Myocyte (in vitro differentiated cells): ENCODE data around the gene DCANP1. TPM values are rescaled to one million over a fixed set of nuclear protein-coding genes. Genes with fewer than 3 reads are reported as not detected.
A peak's percentile ranks its signal among the peaks of the same experiment; 100 is the strongest.
"Not testable (repeated sequence)": the region's sequence is repeated elsewhere in the genome, so short reads cannot be mapped to it uniquely, and the experiment has no call there.

ENCODE experiments used
- DNase-seq: peaks from one replicate; pipeline ENCODE4 v3.0.0-alpha.2; 2012; ENCODE audit warnings: low read depth
- polyA plus RNA-seq: library from polyadenylated mRNA; unstranded; fragments of >200 nt; gene quantifications from one replicate; pipeline ENCODE4 v1.2.1, GENCODE V29; 2012; ENCODE audit warnings: missing spikeins
- total RNA-seq: library from RNA; depleted of rRNA; stranded (reverse); fragments of >200 nt; gene quantifications from 2 replicates; pipeline ENCODE4 v1.2.3, GENCODE V29; 2014

The DCANP1 gene
- not detected in 2 replicates for total RNA-seq
- polyA plus RNA-seq = not detected

DNA sequence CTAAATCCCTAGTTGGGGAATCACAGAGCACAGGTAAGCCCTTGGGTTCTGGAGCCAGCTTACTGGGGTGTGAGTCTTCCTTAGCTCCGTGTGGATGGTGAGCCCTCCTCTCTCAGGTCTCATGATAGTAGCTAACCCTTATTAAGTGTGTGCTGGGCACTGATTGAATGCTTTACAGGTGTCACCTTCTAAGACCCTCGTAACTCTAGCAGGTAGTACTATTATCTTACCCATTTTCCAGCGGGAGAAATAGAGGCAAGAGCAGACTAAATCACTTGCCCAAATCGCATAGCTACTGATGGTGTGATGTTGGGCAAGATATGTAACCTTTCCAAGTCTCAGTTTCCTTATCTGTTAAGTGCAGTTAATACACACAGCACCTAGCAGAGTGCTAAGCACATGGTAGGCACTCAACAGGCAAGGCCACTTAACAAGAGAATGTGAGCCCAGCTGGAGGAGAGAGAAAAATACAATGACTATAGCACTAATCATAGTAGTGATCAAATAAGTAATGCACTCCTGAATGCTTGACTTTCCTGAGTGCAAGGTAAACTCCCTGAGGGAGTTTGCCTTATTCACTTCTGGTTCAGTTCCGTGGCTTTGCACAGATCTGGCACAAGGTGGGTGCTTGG, at the start of gene DCANP1:
TSS of gene DCANP1 (minus strand) at position 51 of the 632 bp plus-strand sequence. CDS start 240 bp downstream, outside the sequence.
- no peak for DNase-seq

- DNase-seq = not testable (repeated sequence)
Measured at GRCh38 chr5:135495531-135495930, 48.4 kb upstream of the DCANP1 start.

GRCh38 chr5:135494196-135494595, 47.0 kb upstream of the DCANP1 start:
- no peak for DNase-seq

DNA sequence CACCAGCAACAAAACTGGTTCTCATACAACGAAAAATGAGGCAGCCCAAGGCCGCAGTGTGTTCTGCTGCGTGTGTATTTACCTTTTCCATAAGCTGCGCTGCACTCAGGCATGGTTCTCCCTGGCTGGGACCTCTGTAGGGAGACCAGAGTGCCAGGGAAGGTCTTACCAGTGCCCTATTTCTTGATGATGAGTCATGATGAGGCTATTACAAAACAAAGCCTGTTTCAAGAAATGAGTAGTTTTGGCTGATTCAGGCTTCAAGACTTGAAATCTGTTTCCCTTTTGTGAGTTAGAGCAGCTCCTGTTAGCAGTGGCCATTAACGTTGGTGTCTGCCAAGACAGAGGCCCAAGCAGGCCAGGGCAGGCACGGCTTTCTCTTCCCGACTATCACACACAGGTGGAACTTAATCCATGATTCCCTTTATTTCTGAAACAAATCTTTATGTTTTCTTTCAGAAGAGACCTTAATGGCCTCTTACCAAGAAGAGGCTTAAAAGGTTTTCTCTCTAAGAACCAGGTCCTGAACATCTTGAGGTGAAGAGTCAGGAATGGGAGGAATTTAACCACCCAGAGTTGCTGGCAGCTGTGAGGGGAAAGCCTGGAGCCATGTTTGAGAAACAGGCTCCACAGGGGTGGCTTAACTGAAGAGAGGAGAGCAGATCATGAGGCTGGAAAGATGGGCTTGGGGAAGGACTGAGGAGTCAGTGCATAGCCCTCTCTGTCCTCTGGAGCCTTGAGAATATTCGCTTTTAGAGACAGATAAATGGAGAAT, 46.4 kb upstream of the DCANP1 start:
- peak; percentile 57 for DNase-seq

DNA sequence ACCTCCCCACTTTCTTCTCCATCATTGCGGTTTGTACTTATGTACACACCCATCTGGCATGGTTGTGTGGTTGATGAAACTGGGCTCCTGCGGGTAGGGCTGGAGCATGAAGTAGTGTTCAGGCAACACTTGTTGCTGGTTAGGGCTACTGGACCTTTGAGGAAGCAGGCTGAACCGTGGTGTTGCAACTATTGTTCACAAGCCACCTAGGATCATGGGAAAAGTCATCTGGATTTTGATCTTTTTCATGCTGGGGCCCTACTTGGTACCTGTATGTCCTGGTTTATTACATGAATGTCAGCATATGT, 45.1 kb upstream of the DCANP1 start:
- DNase-seq = no peak

- DNase-seq = no peak
Measured at GRCh38 chr5:135491552-135492318, 44.6 kb upstream of the DCANP1 start.

DNA sequence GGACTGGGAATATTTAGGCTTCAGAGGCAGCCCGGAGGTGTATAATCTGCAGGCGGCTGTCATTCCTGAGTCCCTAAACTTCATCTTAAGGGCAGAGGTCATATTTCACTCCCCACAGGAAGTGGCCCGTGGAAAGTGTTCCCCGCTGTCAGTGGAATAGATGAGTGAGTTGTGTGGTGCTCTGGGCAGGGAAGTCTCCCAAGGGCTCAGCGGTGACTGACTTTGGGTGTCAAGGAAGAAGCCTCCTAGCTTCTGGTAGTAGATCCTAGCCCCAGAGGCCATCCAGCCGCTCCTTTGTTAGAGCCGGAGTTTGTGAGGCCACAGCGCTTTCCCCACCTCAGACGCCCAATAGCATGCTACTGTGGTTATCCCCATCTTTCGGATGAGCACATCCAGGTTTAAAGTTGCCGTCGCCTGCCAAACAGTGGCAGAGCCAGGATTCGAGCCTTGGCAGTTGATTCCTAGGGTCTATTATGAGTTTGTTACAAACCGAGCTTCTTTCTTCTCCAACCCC, 43.9 kb upstream of the DCANP1 start:
- DNase-seq = no peak

DNA sequence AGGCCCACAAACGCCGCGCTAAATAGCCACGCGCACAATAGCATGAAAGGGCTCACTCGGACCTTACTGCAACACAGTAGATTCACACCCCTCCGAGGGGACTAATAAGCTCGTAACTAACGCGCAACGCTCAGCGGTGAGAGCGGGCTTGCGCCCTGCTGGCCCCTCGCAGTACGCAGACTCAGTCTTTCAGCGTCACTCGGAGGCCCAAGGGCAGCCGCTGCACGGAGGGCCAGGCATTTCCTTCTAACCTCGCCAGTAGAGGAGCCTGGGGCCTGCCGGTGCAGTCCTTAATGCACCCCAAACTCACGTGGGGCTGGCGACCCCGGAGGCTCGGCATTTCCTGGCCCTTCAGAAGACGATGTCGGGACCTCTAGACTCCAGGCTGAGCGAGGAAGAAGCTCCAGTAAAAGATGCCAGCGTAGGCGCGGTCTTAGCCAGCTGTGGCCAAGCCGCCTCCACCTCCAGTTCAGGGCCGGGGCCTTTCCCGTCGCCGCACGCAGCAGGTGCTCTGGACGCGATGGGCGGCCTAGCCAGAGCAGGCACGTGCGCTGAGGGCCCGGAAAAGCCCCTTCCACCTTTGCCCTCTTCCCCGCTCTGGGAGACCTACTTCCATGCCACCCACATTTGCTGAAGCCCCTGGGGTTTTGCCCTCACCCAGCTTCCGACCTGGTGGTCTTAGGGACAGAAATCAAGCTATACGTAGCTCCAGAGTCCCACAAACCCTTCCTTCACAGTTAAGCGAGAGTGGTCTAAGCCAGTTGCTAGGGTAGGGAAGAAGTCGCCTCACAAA, 43.3 kb upstream of the DCANP1 start:
- no peak for DNase-seq

- DNase-seq = no peak
Measured at GRCh38 chr5:135489466-135490244, 42.5 kb upstream of the DCANP1 start.

DNA sequence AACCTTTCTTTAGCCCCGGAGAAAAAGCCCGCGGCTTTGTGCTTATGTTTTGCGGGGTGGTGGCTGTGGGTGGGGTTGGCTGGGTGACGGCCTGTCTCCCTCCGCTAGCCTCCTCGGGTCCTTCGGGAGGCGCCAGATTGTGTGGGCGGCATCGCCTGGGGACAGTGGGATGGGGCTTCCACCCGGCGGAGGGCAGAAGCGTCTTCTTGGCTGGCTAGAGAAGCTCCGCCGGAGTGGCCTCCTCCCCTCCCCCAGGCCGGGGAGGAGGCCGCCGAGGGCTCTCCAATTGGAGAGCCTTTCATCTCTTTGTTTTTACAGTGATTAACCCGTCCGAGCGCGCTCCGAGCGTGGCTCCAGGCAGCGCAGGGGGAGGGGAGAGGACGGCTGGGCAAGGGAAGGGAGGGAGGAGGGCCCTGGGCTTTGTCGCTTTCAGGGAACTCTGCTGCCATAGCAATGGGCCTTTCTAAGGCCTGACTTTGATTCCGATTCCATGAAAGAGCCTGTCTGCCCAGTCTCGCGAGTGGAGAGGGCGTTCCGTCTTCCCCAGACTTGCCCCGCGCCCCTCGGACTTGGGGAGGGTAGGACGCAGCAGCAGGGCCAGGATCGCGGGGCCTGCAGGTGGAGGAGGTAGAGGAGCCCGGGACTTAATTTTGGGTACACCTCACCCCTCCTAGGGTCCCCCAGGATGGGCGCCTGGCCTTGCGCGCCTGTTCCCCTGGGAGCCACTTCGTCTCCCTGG, 41.7 kb upstream of the DCANP1 start:
- peak; percentile 63 for DNase-seq

GRCh38 chr5:135487839-135488514, 40.8 kb upstream of the DCANP1 start:
- no peak for DNase-seq

GRCh38 chr5:135487037-135487395, 39.9 kb upstream of the DCANP1 start:
- no peak for DNase-seq

DNA sequence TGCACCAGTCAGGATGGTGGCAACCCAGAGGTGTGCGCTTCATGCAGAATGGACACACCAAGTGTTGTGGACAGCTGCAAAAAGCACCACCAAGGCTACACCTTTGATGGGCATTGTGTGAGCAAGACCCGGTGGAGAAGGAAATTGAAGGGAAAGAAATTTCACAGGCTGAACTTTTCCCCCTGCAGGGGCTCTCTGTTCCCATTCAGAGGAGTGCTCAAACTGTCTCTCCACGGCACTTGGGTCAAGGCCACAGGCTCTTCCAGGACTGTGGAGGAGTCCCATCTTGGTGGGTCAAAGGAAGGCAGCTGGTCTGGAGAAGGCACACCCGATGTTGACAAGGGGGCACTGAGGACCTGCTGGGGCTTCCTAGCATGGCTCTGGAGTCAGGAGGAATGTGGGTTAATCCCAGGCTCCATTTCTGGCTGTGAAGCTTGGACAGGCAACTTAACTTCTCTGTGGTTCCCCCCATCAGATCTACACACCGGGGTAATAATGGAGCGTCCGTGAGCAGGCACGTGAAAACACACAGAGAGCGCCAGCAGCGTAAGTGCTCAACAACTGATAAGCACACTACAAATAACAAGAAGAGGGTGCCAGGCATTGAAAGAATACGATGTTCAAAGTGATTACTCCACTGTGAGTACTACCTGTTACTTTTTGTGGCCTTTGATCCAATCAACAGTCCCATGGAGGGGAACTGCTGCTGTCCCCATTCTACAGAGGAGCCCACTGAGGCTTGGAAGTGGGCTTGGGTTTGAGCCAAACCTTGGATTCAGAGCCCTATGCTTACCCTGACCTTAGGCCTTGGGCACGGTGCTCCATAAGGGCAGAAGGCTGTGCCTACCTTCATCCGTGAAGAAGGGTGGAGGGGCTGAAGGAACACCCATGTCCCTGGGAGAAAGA, 39.2 kb upstream of the DCANP1 start:
- no peak for DNase-seq

GRCh38 chr5:135484674-135485086, 37.5 kb upstream of the DCANP1 start:
- no peak for DNase-seq

GRCh38 chr5:135483254-135483653, 36.1 kb upstream of the DCANP1 start:
- no peak for DNase-seq

DNA sequence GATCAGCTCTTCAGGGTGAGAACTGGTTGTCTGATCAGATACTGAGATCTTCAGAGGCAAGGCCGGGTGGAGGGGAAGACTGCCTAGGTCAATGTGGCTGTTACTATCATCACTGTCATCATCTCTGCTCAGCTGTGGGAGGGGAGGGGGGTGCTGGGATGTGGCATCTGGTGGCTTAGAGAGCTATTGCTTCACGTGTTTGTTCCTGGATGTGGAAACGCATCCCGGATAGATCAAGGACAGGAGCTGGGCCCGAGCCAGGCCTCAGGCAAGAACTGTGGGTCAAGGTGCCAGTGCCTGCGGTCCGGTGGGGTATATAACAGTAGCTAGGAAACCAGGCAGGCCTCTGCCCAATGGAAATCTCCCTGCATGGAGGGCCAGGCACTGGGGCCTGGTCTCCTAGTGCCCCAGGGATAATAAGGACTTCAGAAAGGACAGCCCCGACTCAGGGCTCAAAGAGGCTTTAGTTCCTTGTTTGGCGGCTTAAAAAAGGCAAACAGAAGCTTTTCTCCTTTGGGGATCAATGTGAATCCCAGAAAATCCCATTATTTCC, 35.3 kb upstream of the DCANP1 start:
- no peak for DNase-seq

DNA sequence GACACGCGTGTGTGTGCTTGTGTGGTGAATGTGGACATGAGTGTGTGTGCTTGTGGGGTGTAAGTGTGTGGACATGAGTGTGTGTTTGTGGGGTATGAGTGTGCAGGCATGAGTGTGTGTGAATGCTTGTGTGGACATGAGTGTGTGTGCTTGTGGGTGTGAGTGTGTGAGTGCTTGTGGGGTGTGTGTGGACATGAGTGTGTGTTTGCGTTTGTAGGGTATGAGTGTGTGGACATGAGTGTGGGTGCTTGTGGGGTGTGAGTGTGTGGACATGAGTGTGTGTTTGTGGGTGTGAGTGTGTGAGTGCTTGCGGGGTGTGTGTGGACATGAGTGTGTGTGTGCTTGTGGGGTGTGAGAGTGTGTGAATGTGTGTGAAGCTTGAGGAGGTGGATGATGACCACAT, 34.8 kb upstream of the DCANP1 start:
- DNase-seq = no peak

DNA sequence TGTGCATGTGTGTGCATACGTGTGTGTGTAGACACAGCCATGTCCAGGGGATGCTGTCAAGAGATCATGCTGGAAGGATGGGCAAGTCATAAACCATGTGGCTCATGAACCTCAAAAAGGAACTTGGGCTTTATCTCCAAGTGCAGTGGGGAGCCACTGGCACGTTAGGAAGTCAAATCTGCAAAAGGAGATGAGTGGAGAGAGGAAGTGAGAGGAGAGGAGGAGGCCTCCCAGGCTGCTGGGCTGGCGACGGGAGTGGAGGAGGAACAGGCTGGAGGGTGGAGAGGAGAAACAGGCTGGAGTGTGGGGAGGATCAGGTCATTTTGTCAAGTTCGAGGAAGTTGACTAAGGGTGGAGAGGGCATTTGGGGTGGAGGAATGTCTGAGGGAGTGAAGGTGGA, 34.2 kb upstream of the DCANP1 start:
- no peak for DNase-seq
